Activated CD8-positive, alpha-beta T cell treated with anti-CD3 and anti-CD28 coated beads for 36 hours (primary cell): ENCODE measurements around the gene RYR2. TPM values are rescaled to one million over a fixed set of nuclear protein-coding genes. Genes with fewer than 3 reads are reported as not detected.

Experiments used
- ATAC-seq: fragments of 200-7000 bp; cut with Tn5 transposase; one replicate; pipeline ENCODE4 v1.10.0; 2021; ENCODE audit warnings: mild to moderate bottlenecking, moderate library complexity
- CTCF ChIA-PET: fragments of 350-600 bp; sonication (Branson Sonifier 250); formaldehyde crosslinking; loops from one replicate; lab custom pipeline; 2021; ENCODE audit warnings: antibody characterized with exemption; lab: Charles Lee
- POLR2A ChIA-PET: fragments of 350-600 bp; sonication (Branson Sonifier 250); formaldehyde crosslinking; loops from one replicate; lab custom pipeline; 2021; ENCODE audit warnings: antibody characterized with exemption; lab: Charles Lee
- DNase-seq: peaks from one replicate; pipeline ENCODE4 v3.0.0-alpha.2; 2020
- H3K27ac Mint-ChIP-seq: one replicate; pipeline ENCODE4 v1.8.0; 2021; ENCODE audit warnings: mild to moderate bottlenecking, mixed read lengths
- H3K27me3 Mint-ChIP-seq: one replicate; pipeline ENCODE4 v1.8.0; 2021; ENCODE audit warnings: mixed read lengths
- H3K36me3 Mint-ChIP-seq: one replicate; pipeline ENCODE4 v1.8.0; 2021; ENCODE audit warnings: low read depth, mixed read lengths
- H3K4me1 Mint-ChIP-seq: one replicate; pipeline ENCODE4 v1.8.0; 2021; ENCODE audit warnings: low read depth, mixed read lengths
- H3K4me3 Mint-ChIP-seq: one replicate; pipeline ENCODE4 v1.8.0; 2021; ENCODE audit warnings: mild to moderate bottlenecking, moderate library complexity, mixed read lengths
- H3K9me3 Mint-ChIP-seq: one replicate; pipeline ENCODE4 v1.8.0; 2021; ENCODE audit warnings: mixed read lengths
- intact Hi-C: fragments of 100-400 bp; cut with micrococcal nuclease; formaldehyde crosslinking; loops from one replicate; pipeline ENCODE4 v1.10.0; 2022
- total RNA-seq, 2 experiments: library from RNA; stranded (reverse); gene quantifications; one replicate each; pipeline ENCODE4 v1.2.3, GENCODE V29; 2021
- TF ChIP-seq, protein P1 (sequence below): fragments of 200-600 bp; IDR thresholded peaks from one replicate; pipeline ENCODE4 v1.8.0; 2022; ENCODE audit warnings: antibody characterized with exemption, mild to moderate bottlenecking

RYR2 gene
- total RNA-seq, 2 experiments from 2014 or later, result 0.02 TPM

DNA sequence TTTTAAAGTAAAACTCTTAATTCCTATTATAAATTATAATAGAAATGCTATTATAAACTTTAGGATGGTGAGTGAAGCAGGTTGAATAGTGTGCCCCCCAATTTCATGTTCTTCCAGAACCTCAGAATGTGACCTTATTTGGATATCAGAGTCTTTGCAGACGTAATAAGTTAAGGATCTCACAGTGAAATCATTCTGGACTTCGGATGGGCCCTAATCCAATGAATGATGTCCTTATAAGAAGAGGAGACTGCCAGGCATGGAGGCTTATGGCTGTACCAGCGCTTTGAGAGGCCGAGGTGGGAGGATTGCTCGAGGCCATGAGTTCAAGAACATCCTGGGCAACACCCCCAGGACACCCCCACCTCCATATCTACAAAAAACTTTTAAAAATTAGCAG, 28.4 kb upstream of the RYR2 start:
- no peak overlapping the region for H3K4me3 Mint-ChIP-seq
- no peak overlapping the region for H3K27ac Mint-ChIP-seq
- CTCF ChIA-PET, result no interaction called here
- no peak for ATAC-seq
- no peak for DNase-seq
- no peaks in the 10 kb centered on the region for H3K36me3 Mint-ChIP-seq
- H3K9me3 Mint-ChIP-seq, result no peaks in the 10 kb centered on the region
- TF ChIP-seq, protein P1, sequence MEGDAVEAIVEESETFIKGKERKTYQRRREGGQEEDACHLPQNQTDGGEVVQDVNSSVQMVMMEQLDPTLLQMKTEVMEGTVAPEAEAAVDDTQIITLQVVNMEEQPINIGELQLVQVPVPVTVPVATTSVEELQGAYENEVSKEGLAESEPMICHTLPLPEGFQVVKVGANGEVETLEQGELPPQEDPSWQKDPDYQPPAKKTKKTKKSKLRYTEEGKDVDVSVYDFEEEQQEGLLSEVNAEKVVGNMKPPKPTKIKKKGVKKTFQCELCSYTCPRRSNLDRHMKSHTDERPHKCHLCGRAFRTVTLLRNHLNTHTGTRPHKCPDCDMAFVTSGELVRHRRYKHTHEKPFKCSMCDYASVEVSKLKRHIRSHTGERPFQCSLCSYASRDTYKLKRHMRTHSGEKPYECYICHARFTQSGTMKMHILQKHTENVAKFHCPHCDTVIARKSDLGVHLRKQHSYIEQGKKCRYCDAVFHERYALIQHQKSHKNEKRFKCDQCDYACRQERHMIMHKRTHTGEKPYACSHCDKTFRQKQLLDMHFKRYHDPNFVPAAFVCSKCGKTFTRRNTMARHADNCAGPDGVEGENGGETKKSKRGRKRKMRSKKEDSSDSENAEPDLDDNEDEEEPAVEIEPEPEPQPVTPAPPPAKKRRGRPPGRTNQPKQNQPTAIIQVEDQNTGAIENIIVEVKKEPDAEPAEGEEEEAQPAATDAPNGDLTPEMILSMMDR, result no peak
- peaks cover 6% of the 10 kb centered on the region for H3K27me3 Mint-ChIP-seq
- POLR2A ChIA-PET, result no interaction called here
- intact Hi-C loops, result no loop called here
- no peaks in the 10 kb centered on the region for H3K4me1 Mint-ChIP-seq

DNA sequence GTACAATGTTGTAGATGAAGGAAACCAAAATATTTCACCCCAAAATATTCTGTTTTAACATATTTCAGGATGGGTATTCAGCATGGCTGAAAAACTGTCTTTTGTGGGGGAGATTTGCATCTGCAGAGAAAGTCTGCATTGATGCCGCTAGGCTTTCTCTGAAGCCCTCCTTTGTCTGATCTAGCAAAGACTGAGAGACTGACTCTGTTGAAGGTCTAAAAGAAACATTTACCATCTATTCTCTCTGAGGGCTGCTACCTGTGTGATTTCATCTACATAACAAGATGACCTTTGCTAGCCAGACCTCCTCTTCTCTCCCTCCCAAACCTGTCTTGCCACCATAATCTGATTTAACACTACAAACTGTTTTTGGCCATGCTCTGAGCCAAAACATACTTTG, 25.4 kb upstream of the RYR2 start:
- Mint-ChIP-seq H3K36me3 (no peaks in the 10 kb centered on the region), H3K4me1 (no peaks in the 10 kb centered on the region), H3K9me3 (no peaks in the 10 kb centered on the region), H3K27ac (no peak overlapping the region), H3K4me3 (no peak overlapping the region), H3K27me3 (peaks cover 2% of the 10 kb centered on the region)
- DNase-seq (no peak), ATAC-seq (no peak)
- TF ChIP-seq, protein P1, result no peak
- CTCF ChIA-PET, result no interaction called here
- intact Hi-C loops, result no loop called here
- POLR2A ChIA-PET, result no interaction called here

DNA sequence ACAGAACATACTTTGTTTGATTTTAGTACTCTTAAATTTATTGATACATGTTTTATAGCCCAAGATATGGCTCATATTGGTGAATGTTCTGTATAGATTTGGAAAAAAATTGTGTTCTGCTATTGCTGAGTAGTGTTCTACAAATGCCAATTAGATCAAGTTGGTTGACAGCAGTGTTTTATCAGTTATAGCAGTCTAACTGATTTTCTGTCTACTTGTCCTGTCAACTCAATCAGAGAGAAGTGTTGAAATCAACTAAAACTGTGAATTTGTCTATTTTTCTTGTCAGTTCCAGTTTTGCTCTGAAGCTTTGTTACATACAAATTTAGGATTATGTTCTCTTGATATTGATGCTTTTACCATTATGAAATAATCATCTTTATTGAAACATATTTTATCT, 23.1 kb upstream of the RYR2 start:
- CTCF ChIA-PET, result no interaction called here
- no peaks in the 10 kb centered on the region for H3K27me3 Mint-ChIP-seq
- H3K4me1 Mint-ChIP-seq, result no peaks in the 10 kb centered on the region
- ATAC-seq (no peak), DNase-seq (no peak)
- H3K36me3 Mint-ChIP-seq, result no peaks in the 10 kb centered on the region
- TF ChIP-seq, protein P1, result no peak
- H3K27ac Mint-ChIP-seq, result no peak overlapping the region
- H3K4me3 Mint-ChIP-seq, result no peak overlapping the region
- intact Hi-C loops, result no loop called here
- no peaks in the 10 kb centered on the region for H3K9me3 Mint-ChIP-seq
- POLR2A ChIA-PET, result no interaction called here

DNA sequence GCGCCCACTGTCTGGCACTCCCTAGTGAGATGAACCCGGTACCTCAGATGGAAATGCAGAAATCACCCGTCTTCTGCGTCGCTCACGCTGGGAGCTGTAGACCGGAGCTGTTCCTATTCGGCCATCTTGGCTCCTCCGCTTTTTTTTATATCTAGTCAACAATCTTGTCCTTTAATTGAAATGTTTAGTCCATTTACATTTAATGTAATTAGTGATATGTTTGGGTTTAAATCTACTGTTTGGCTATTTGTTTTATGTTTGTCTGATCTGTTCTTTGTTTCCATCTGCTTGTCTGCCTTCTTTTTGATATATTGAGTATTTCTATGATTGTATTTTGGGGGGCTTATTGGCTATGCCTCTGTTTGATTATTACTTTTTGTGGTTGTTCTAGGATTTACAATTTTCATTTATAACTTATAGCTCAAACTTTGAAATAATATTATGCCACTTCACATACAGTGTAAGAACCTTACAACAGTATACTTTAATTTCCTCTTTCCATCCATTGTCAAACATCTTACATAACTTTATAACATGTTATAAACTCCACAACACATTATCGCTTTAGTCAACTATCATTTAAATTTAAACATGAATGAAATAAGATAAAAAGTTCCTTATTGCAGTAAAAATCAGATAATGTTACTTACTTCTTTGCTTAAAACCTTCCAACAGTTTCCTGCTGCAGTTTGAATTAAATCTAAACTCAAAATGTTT, 16.5 kb upstream of the RYR2 start:
- intact Hi-C loops, result no loop called here
- H3K4me1 Mint-ChIP-seq, result no peaks in the 10 kb centered on the region
- ChIA-PET CTCF (no interaction called here), POLR2A (no interaction called here)
- no peaks in the 10 kb centered on the region for H3K36me3 Mint-ChIP-seq
- DNase-seq, result no peak
- H3K4me3 Mint-ChIP-seq, result no peak overlapping the region
- no peak for ATAC-seq
- H3K27ac Mint-ChIP-seq, result no peak overlapping the region
- peaks cover 4% of the 10 kb centered on the region for H3K27me3 Mint-ChIP-seq
- H3K9me3 Mint-ChIP-seq, result no peaks in the 10 kb centered on the region
- TF ChIP-seq, protein P1, result no peak

DNA sequence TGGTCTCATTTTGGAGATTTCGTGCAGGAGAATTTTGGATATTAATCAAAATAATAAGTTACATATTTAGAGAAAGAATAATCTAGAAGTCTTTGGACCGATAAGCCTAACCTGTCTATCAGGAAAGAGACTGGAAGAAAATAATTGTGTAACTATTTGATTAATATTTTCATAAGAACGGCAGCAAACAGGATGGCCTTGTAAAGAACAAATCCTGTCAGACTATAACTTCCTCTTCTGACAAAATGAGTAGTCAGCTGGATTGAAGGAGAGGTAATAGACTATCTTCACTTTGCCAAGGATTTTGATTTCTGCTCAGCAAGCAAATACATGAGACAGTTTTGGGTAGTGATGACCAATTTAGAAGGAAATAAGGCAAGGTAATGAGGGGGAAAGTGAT, 12.7 kb upstream of the RYR2 start:
- Mint-ChIP-seq H3K4me3 (no peak overlapping the region), H3K36me3 (no peaks in the 10 kb centered on the region), H3K27me3 (peaks cover 5% of the 10 kb centered on the region), H3K4me1 (no peaks in the 10 kb centered on the region), H3K9me3 (no peaks in the 10 kb centered on the region), H3K27ac (no peak overlapping the region)
- ATAC-seq (no peak), DNase-seq (no peak)
- POLR2A ChIA-PET, result no interaction called here
- CTCF ChIA-PET, result no interaction called here
- intact Hi-C loops, result no loop called here
- TF ChIP-seq, protein P1, result no peak
